ENCODE results near the gene TM4SF1.
A peak's percentile ranks its signal among the peaks of the same experiment; 100 is the strongest.
"Not testable (repeated sequence)": the region's sequence is repeated elsewhere in the genome, so short reads cannot be mapped to it uniquely, and the experiment has no call there.

Gene TM4SF1

DNA sequence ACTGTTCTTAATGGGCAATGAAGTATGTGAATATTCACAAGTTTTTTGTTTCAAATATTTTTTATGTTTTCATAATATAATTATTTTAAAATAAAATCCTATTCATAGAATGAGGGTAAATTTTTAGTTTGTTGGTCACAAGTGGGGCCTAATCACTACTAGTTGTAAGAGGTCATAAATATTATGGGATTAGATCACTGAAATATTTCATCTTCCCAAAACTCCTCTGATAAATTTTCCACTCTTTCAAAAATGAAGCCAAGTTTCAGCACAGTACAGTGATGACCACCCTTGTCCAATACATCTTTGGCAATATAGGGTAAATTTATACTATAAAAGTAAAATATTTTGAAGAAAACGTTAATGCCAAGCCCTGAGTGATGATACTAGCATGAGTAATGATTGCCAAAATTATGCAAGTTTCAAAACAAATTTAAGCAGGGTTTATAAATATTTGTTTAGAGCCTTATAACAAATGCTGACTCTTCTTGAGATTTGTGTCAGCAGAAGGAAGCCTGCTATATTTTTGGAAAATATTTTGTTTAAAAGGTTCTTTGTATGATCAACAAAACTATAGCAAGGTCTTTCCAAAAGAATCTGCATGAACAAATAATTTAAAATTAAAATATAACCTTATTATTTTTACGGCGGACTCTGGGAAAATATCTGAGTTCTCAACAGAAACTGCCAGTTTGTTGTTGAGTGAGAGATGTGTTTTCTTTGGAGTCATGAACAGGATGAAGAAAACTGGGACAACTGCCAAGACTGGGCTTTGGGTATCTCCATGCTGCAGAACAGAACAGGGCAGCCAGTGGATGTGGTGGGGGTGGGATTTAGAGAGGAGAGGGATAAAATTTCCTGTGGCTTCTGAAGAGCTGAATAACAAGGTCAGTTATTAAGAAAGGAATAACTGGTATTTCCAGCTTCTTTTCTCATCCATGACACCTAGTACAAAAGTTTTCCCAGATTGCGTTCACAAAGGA lies 17.9 kb upstream of the TM4SF1 start:
- DNase-seq (ENCODE audit: low read depth, low spot score): peak; percentile 96

- peak; percentile 69 for DNase-seq (ENCODE audit: low read depth, low spot score)
These were observed 16.1 kb upstream of the TM4SF1 start for GRCh38 chr3:149393345-149394160.

DNA sequence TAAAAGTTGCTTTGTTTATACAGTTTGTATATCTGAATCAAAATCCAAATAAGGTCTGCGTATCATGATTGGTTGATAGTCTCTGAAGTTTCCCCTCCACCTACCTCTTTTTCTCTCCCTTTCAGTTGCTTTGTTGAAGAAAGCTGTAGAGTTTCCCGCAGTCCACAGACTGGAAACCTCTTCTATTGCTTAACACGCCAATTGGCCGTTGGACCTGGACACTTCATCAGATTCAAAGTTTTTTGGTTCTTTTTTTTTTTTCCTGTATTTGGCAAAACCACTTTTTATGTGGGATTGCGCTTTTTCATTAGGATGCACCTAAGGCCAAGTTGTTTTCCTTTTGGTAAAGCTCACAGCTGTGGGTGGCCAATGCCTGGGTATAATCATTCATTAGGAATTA lies 14.5 kb upstream of the TM4SF1 start:
- DNase-seq (ENCODE audit: low read depth, low spot score): no peak

GRCh38 chr3:149390772-149391212 lies 13.3 kb upstream of the TM4SF1 start:
- no peak for DNase-seq (ENCODE audit: low read depth, low spot score)

GRCh38 chr3:149390294-149390693 lies 12.8 kb upstream of the TM4SF1 start:
- no peak for DNase-seq (ENCODE audit: low read depth, low spot score)

- no peak for DNase-seq (ENCODE audit: low read depth, low spot score)
These were observed 11.3 kb upstream of the TM4SF1 start for GRCh38 chr3:149388531-149389417.

DNA sequence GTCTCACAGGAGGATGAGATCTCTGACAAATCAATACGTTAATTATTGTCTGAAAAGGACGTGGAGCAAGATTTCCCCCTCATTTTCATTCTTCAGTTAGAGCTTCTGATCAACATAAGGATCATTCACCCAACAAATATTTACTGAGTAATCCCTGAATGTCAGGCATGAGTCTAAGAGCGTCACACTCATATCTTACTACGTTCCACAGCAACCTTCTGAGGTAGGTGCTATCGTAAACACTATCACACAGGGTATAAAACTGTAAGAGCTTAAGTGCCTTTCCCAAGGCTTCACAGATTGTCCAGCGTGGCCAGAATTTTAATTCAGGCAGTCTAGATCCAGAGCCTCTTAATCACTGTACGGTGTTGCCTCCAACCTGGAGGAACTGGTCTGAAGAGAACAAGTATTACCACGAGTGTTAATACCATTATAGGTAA lies 10.6 kb upstream of the TM4SF1 start:
- DNase-seq (ENCODE audit: low read depth, low spot score): no peak

GRCh38 chr3:149386299-149386606 lies 8.8 kb upstream of the TM4SF1 start:
- DNase-seq (ENCODE audit: low read depth, low spot score): no peak

GRCh38 chr3:149385617-149386298 lies 8.3 kb upstream of the TM4SF1 start:
- DNase-seq (ENCODE audit: low read depth, low spot score): no peak

- no peak for DNase-seq (ENCODE audit: low read depth, low spot score)
These were observed 7.5 kb upstream of the TM4SF1 start for GRCh38 chr3:149384911-149385321.

- DNase-seq (ENCODE audit: low read depth, low spot score): no peak
These were observed 6.7 kb upstream of the TM4SF1 start for GRCh38 chr3:149384167-149384566.

GRCh38 chr3:149383703-149384102 lies 6.3 kb upstream of the TM4SF1 start:
- no peak for DNase-seq (ENCODE audit: low read depth, low spot score)

DNA sequence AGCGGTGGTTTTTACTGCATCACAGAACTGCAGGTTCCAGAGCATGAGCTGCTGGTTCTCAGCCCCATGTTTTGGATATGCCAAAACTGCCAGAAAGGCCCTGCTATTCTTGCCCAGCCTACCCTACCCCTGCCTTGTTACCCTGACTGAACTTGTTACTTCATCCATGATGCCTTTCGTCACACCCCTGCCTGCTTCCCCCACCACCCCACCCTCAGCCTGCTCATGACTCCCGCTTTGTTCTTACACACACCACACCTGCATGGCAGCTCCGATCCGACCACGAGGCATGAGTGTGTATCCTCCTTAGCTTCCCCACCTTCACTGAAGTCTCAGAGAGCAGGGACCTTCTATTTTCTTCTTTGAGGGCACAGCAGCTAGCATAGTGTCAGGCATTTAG lies 5.1 kb upstream of the TM4SF1 start:
- DNase-seq (ENCODE audit: low read depth, low spot score): no peak

GRCh38 chr3:149382101-149382467 lies 4.6 kb upstream of the TM4SF1 start:
- no peak for DNase-seq (ENCODE audit: low read depth, low spot score)

- no peak for DNase-seq (ENCODE audit: low read depth, low spot score)
These were observed 4.0 kb upstream of the TM4SF1 start for GRCh38 chr3:149381173-149382100.

- not testable (repeated sequence) for DNase-seq (ENCODE audit: low read depth, low spot score)
These were observed 2.8 kb upstream of the TM4SF1 start for GRCh38 chr3:149380220-149380619.

DNA sequence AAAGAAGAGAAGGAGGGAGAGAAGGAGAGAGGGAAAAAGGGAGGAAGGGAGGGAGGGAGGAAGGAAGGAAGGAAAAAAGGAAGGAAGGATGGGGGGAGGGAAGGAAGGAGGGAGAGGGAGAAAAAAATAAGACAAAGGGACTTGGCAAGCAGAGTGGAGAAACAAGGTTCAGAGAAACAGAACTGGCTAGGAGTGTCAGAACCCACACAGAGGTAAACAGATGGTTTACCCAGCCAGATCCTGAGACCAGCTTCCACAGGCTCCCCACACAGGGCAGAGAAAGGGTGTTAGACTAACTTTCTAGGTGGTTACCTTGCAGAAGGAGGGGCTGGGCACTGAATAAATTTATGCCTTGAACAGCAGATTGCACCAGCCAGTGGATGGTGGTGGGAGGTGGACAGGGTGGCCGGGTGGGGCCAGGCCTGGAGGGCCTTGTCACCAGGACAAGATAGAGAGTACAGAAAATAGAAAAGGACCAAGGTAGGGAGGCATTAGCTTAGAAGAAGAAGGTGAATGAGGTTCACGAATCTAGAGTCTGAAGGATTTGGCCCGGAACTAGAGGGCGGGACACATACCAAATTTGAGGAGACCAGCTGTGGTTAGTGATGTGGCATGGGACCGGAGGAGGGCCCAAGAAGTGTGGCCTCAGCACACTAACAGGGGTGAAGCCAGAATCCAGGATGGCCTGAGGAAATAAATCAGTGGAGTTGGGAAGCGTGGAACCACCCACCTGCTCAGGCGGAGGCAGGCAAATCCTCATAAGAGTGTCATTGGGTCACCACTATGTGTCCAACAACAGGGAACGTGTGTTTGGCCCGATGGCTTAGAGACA lies 1.2 kb upstream of the TM4SF1 start:
- no peak for DNase-seq (ENCODE audit: low read depth, low spot score)

DNA sequence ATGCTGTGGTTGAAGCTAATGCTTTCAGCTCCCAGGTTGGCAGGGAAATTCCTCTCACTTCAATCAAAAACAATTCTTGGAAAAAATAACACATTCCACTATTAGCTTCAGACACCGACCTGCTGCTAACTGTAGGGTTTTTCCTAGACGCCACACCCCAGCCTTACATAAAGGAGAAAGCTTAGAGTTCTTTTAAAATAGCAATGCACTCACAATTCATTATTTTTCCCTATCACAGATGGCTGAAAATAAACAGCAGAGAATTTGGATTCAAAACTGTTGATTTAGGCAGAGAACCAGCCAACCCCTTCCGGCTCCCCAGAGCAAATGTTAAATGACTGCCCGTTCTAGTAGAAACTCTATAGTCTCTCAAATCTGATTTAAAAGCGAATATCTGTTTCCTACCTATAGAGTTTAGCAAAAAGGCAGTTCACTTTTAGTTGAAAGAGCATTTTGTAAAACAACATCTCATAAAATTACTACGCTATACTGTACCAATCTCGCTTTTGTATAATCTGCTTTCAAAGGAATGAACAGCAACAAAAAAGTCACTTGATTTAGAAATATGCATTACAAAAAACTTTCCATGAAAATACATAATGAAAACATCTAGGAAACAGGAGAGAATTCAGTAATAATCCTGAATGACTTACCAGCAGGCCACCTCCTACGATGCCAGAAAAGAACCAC lies 586 bp downstream of the TM4SF1 start:
- no peak for DNase-seq (ENCODE audit: low read depth, low spot score)
